ENCODE data around the gene GPR161. TPM values are rescaled to one million over a fixed set of nuclear protein-coding genes. Genes with fewer than 3 reads are reported as not detected.

GPR161 gene
- total RNA-seq, 2 donors from 2014 or later = 10.3 to 11.6 TPM

DNA sequence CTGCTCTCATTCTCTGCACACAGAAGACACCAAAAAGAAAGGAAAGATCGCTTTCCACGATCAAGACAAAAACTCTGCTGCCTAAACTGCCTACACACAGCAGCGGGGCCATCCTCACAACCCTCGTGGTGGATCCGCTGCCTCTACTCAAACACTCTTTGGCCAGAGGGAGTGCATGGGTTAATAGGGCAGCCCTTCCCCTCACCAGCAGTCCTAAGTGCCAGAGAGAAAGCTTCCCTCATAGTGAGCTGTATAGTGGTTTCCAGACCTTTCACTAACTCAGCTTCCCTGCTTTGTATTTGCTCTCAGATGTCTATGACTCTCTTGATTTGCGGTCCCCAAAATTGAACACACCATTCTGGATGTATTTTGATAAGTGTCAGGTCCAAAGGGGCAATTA lies 30.9 kb downstream of the GPR161 start:
- TF ChIP-seq, protein P1, sequence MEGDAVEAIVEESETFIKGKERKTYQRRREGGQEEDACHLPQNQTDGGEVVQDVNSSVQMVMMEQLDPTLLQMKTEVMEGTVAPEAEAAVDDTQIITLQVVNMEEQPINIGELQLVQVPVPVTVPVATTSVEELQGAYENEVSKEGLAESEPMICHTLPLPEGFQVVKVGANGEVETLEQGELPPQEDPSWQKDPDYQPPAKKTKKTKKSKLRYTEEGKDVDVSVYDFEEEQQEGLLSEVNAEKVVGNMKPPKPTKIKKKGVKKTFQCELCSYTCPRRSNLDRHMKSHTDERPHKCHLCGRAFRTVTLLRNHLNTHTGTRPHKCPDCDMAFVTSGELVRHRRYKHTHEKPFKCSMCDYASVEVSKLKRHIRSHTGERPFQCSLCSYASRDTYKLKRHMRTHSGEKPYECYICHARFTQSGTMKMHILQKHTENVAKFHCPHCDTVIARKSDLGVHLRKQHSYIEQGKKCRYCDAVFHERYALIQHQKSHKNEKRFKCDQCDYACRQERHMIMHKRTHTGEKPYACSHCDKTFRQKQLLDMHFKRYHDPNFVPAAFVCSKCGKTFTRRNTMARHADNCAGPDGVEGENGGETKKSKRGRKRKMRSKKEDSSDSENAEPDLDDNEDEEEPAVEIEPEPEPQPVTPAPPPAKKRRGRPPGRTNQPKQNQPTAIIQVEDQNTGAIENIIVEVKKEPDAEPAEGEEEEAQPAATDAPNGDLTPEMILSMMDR (IDR thresholded peaks at IDR 0.05) = no peak
- no peak for DNase-seq (ENCODE audit: low spot score)
- H3K36me3 ChIP-seq = no peaks in the 10 kb centered on the region
- no peak for ATAC-seq (ENCODE audit: insufficient number of reproducible peaks, low FRiP score, low read depth)
- H3K27ac ChIP-seq = no peak overlapping the region
- H3K27me3 ChIP-seq (replicated peaks; ENCODE audit: insufficient read depth) = no peaks in the 10 kb centered on the region
- no peaks in the 10 kb centered on the region for H3K4me1 ChIP-seq (ENCODE audit: control insufficient read depth in 1 of 2, low read depth in 2 of 2)
- no peak overlapping the region for H3K4me3 ChIP-seq
- H3K9me3 ChIP-seq = no peaks in the 10 kb centered on the region

DNA sequence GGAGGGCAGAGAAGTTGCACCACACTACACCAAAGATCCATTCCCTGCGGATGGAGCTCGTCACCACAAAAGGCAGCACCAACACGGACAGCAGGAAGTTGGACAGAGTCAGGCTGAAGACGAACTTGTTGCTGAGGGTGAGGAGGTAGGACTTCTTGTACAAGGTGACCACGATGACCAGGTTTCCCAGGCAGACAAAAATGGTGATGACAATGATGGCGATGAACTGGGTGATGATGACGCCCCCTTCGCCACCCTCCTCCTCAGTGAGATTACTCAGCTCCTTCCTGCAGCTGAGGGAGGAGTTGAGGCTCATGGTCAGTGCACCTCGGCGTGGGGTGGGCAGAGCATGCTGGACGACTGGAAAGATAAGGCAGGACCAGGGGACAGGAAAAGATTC lies 32.2 kb downstream of the GPR161 start:
- Histone ChIP-seq H3K27me3 (replicated peaks; ENCODE audit: insufficient read depth) (no peaks in the 10 kb centered on the region), H3K27ac (no peak overlapping the region), H3K9me3 (no peaks in the 10 kb centered on the region), H3K4me1 (ENCODE audit: control insufficient read depth in 1 of 2, low read depth in 2 of 2) (no peaks in the 10 kb centered on the region), H3K36me3 (no peaks in the 10 kb centered on the region), H3K4me3 (no peak overlapping the region)
- TF ChIP-seq, protein P1 (IDR thresholded peaks at IDR 0.05) = no peak
- DNase-seq (ENCODE audit: low spot score) (no peak), ATAC-seq (ENCODE audit: insufficient number of reproducible peaks, low FRiP score, low read depth) (no peak)

DNA sequence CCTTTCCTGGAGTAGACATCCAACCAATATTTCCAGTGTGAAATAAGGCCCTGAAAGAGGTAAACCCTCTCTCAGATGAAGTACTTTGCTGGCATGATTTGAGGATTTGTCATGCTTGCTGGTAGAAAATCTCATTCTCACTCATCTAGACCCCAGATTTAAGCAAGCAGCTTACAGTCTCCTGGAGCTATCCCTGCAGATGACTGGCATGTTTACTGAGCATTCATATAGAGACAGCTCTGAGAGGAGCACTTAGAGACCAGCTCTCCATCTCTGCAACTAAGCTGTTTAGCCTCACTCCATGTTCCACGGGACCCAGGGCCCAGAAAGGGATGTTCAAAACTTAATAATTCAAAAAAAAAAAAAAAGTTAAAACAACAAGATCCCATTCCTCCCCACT lies 34.2 kb downstream of the GPR161 start:
- H3K4me1 ChIP-seq (ENCODE audit: control insufficient read depth in 1 of 2, low read depth in 2 of 2) = no peaks in the 10 kb centered on the region
- DNase-seq (ENCODE audit: low spot score) (no peak), ATAC-seq (ENCODE audit: insufficient number of reproducible peaks, low FRiP score, low read depth) (no peak)
- H3K27ac ChIP-seq = no peak overlapping the region
- no peaks in the 10 kb centered on the region for H3K9me3 ChIP-seq
- H3K4me3 ChIP-seq = no peak overlapping the region
- H3K36me3 ChIP-seq = no peaks in the 10 kb centered on the region
- no peaks in the 10 kb centered on the region for H3K27me3 ChIP-seq (replicated peaks; ENCODE audit: insufficient read depth)
- TF ChIP-seq, protein P1 (IDR thresholded peaks at IDR 0.05) = no peak

DNA sequence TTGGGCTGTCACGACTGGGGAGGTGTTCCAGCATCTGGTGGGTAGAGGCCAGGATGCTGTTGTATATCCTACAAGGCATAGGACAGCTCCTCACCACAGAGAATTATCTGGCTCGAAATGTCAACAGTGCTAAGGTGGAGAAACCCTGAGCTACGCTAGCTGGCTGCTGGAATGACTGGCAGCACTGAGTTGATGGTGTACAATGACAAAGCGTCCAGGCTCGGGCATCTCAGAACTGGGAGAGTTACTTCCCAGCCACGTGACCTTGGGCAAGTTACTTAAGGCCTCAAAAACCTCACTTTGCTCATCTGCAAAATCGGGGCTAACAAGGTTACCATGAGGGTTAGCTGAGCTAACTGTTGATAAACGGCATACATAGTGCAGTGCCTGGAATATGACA lies 35.4 kb downstream of the GPR161 start:
- no peaks in the 10 kb centered on the region for H3K9me3 ChIP-seq
- no peaks in the 10 kb centered on the region for H3K4me1 ChIP-seq (ENCODE audit: control insufficient read depth in 1 of 2, low read depth in 2 of 2)
- ATAC-seq (ENCODE audit: insufficient number of reproducible peaks, low FRiP score, low read depth) = no peak
- H3K36me3 ChIP-seq = peaks cover 3% of the 10 kb centered on the region
- H3K4me3 ChIP-seq = no peak overlapping the region
- DNase-seq (ENCODE audit: low spot score) = no peak
- TF ChIP-seq, protein P1 (IDR thresholded peaks at IDR 0.05) = no peak
- no peak overlapping the region for H3K27ac ChIP-seq
- H3K27me3 ChIP-seq (replicated peaks; ENCODE audit: insufficient read depth) = no peaks in the 10 kb centered on the region

DNA sequence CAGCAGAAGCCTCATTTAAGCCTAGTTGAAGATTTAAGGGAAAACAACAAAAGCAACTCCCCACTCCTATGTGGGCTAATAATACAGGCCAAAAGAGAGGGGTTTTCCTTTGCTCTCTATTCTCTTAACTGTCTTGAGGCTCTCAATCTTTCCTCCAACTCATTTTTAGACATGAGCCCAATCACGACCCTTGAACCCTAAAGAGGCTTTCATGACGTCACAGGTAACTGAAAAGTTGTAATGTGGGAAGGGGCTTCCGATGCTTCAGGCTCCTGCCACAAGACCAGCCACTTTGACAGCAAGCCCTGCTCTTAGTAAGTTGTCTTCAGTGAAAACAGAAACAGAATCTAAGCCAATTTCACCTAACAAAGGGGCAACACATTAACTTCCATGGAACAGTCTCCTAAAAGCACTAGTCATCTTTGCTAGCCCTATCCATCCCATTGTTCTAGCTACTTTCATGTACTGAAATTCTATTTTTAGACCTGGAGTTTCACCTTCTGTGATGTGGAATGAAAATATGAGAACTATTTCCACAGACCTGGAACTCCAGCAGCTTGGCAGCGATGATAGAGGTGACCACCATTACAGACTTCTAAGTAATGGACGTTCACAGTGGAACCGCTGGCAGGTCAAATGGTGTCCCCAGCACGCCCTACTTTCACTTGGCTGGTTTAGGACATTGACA lies 36.3 kb downstream of the GPR161 start:
- TF ChIP-seq, protein P1 (IDR thresholded peaks at IDR 0.05) = no peak

More for the DNA sequence above, 36.3 kb downstream of the GPR161 start:
- H3K9me3 ChIP-seq = no peaks in the 10 kb centered on the region
- H3K27me3 ChIP-seq (replicated peaks; ENCODE audit: insufficient read depth) = no peaks in the 10 kb centered on the region
- H3K36me3 ChIP-seq = peaks cover 7% of the 10 kb centered on the region
- DNase-seq (ENCODE audit: low spot score) (no peak), ATAC-seq (ENCODE audit: insufficient number of reproducible peaks, low FRiP score, low read depth) (no peak)
- H3K4me1 ChIP-seq (ENCODE audit: control insufficient read depth in 1 of 2, low read depth in 2 of 2) = no peaks in the 10 kb centered on the region
- H3K4me3 ChIP-seq = no peak overlapping the region
- H3K27ac ChIP-seq = no peak overlapping the region
